HepG2 (cell line): ENCODE results near the gene MTFR1L. TPM values are rescaled to one million over a fixed set of nuclear protein-coding genes. Genes with fewer than 3 reads are reported as not detected.

Source experiments
- FOXM1 ChIP-seq: sonication (generic); formaldehyde crosslinking; IDR thresholded peaks from 2 replicates; pipeline ENCODE4 v1.5.0; 2020; ENCODE audit warnings: missing genetic modification reagents
- KLF6 ChIP-seq: IDR thresholded peaks from 2 replicates; pipeline ENCODE4 v1.8.0; 2016; ENCODE audit warnings: missing biosample characterization, missing genetic modification reagents
- NCOA1 ChIP-seq: sonication (generic); formaldehyde crosslinking; IDR thresholded peaks from 2 replicates; pipeline ENCODE4 v1.9.0; 2021; ENCODE audit warnings: missing genetic modification reagents
- PAF1 ChIP-seq: IDR thresholded peaks from 2 replicates; pipeline ENCODE4 v1.6.1; 2016; ENCODE audit warnings: missing genetic modification reagents, missing compliant biosample characterization
- TBP ChIP-seq: sonication (generic); formaldehyde crosslinking; IDR thresholded peaks from 2 replicates; pipeline ENCODE4 v1.5.0; 2020; ENCODE audit warnings: missing genetic modification reagents
- TGIF2 ChIP-seq: IDR thresholded peaks from 2 replicates; pipeline ENCODE4 v1.6.1; 2016; ENCODE audit warnings: control low read depth, missing compliant biosample characterization
- TP53 ChIP-seq: sonication (generic); formaldehyde crosslinking; conservative IDR thresholded peaks from 2 replicates; pipeline ENCODE4 v1.4.0; 2020; ENCODE audit warnings: missing genetic modification reagents
- YY1 ChIP-seq: IDR thresholded peaks from 2 replicates; pipeline ENCODE4 v1.6.1; 2011; ENCODE audit warnings: low read length, low read depth, moderate library complexity, mild to moderate bottlenecking; ENCODE audit not compliant: insufficient read depth, insufficient replicate concordance
- ZNF317 ChIP-seq: sonication (generic); formaldehyde crosslinking; IDR thresholded peaks from 2 replicates; pipeline ENCODE4 v1.5.0; 2020; ENCODE audit warnings: mild to moderate bottlenecking, missing genetic modification reagents
- ZNF326 ChIP-seq: sonication (generic); formaldehyde crosslinking; IDR thresholded peaks from 2 replicates; pipeline ENCODE4 v1.4.0; 2020; ENCODE audit warnings: missing genetic modification reagents, borderline replicate concordance
- ZNF333 ChIP-seq: sonication (generic); formaldehyde crosslinking; IDR thresholded peaks from 2 replicates; pipeline ENCODE4 v1.4.0; 2020; ENCODE audit warnings: mild to moderate bottlenecking, missing genetic modification reagents, borderline replicate concordance
- ZNF430 ChIP-seq: sonication (generic); formaldehyde crosslinking; IDR thresholded peaks from 2 replicates; pipeline ENCODE4 v1.9.0; 2021; ENCODE audit warnings: mild to moderate bottlenecking, missing genetic modification reagents
- ZNF746 ChIP-seq: sonication (generic); formaldehyde crosslinking; IDR thresholded peaks from 2 replicates; pipeline ENCODE4 v1.8.0; 2022; ENCODE audit warnings: mild to moderate bottlenecking, missing genetic modification reagents
- polyA plus RNA-seq, 8 experiments: library from polyadenylated mRNA; depleted of rRNA in 3 of 8; stranded (reverse) in 7 of 8; unstranded in 1 of 8; fragments of >200 nt; fragmentation: Illumina TruSeq in 4 of 8; extraction: Trizol in 4 of 8; gene quantifications; 2 replicates each; pipeline versions ENCODE4 v1.2.1 to v1.2.3, GENCODE V29; 2011 to 2016; ENCODE audit warnings: low read depth in 4 of 8, missing spikeins in 1 of 8, mixed read lengths in 1 of 8; ENCODE audit not compliant: insufficient read depth in 1 of 8
- total RNA-seq, 5 experiments: library from RNA; depleted of rRNA; stranded (reverse); fragments of >200 nt; fragmentation: Illumina TruSeq; extraction: Trizol; gene quantifications; 2 replicates each; pipeline ENCODE4 v1.2.3, GENCODE V29; 2016; ENCODE audit warnings: low read depth in 1 of 5
- TF ChIP-seq, protein P1 (sequence below): sonication (generic); formaldehyde crosslinking; IDR thresholded peaks from 2 replicates; pipeline ENCODE4 v1.4.0; 2020; ENCODE audit warnings: missing genetic modification reagents, borderline replicate concordance
- TF ChIP-seq, protein P2 (sequence below), 2 experiments: fragments of 450-650 bp in 1 of 2; sonication (generic) in 1 of 2; formaldehyde crosslinking; IDR thresholded peaks; 2 replicates each; pipeline versions ENCODE4 v1.5.0 to v1.8.0; 2020 to 2022; ENCODE audit warnings: mild to moderate bottlenecking in 1 of 2, missing genetic modification reagents in 1 of 2
- TF ChIP-seq, protein P3 (sequence below): sonication (generic); formaldehyde crosslinking; IDR thresholded peaks from 2 replicates; pipeline ENCODE4 v1.4.0; 2020; ENCODE audit warnings: missing genetic modification reagents, borderline replicate concordance
- TF ChIP-seq, protein P4 (sequence below): sonication (generic); formaldehyde crosslinking; IDR thresholded peaks from 2 replicates; pipeline ENCODE4 v1.8.0; 2022; ENCODE audit warnings: mild to moderate bottlenecking, missing genetic modification reagents, moderate library complexity

Gene MTFR1L
- total and polyA plus RNA-seq, 2 of the 13 experiments (the other 11 are each of a cell fraction or from before 2014, with no cell fraction given), result 38.0 to 55.7 TPM

DNA sequence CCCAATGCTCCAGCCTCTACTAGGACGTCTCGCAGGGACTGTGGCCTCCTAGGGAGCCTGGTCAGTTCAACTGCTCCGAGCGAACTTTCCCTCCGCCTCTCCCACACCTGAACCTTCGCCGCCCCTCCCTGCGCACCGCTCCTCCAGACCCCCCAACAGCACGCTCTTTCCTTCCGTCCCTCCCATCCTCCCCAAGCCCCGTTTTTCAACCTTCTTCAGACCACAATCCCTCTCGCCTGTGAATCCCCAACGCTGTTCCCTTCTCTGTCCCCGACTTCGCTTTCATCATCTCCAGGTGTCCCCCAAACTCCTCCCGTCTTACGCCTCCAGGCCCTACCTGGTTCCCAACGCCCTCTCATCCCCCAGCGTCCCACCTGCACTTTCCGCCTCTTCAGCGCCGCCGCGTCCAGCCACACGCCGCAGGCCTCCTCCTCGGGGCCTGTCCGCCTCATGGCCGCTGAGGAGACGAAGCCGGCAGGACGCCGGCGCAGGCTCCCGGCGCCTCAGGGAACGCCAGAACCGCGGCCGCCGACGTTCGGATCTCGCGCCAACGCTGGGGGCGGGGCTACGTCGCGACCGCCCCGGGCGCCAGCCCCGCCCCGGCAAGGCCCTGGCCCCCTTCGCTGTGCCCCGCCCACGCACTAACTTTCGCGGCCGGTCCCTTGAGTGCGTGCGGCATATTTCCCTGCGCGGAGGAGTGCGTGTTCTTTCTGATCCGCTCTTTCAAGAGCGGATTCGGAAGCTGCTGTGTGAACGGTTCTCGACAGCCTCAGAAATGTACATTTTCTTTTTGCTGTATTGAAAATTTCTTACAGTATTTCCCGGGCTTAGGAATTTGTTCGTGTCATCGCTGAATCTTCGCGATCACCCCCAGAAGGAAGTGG lies 39.4 kb downstream of the MTFR1L start, which contains the start of gene AUNIP (continued):
- TF ChIP-seq TP53 (CRISPR knock-in tag) (peak; percentile 31; the same call in 1 of the 2 replicates), ZNF746 (CRISPR knock-in tag) (no peak), ZNF430 (CRISPR knock-in tag) (peak; percentile 88), TBP (0 out of 2 replicates have a peak, but pooled peaks have one; percentile 67), ZNF326 (CRISPR knock-in tag) (no peak), ZNF317 (CRISPR knock-in tag) (no peak), PAF1 (CRISPR knock-in tag) (no peak), NCOA1 (no peak), YY1 (peak; percentile 80), ZNF333 (CRISPR knock-in tag) (no peak), TGIF2 (CRISPR knock-in tag) (peak; percentile 87; the same call in 1 of the 2 replicates), KLF6 (CRISPR knock-in tag) (peak; percentile 34; the same call in 1 of the 2 replicates), FOXM1 (CRISPR knock-in tag) (peak; percentile 49; the same call in 1 of the 2 replicates)
- TF ChIP-seq, protein P1, sequence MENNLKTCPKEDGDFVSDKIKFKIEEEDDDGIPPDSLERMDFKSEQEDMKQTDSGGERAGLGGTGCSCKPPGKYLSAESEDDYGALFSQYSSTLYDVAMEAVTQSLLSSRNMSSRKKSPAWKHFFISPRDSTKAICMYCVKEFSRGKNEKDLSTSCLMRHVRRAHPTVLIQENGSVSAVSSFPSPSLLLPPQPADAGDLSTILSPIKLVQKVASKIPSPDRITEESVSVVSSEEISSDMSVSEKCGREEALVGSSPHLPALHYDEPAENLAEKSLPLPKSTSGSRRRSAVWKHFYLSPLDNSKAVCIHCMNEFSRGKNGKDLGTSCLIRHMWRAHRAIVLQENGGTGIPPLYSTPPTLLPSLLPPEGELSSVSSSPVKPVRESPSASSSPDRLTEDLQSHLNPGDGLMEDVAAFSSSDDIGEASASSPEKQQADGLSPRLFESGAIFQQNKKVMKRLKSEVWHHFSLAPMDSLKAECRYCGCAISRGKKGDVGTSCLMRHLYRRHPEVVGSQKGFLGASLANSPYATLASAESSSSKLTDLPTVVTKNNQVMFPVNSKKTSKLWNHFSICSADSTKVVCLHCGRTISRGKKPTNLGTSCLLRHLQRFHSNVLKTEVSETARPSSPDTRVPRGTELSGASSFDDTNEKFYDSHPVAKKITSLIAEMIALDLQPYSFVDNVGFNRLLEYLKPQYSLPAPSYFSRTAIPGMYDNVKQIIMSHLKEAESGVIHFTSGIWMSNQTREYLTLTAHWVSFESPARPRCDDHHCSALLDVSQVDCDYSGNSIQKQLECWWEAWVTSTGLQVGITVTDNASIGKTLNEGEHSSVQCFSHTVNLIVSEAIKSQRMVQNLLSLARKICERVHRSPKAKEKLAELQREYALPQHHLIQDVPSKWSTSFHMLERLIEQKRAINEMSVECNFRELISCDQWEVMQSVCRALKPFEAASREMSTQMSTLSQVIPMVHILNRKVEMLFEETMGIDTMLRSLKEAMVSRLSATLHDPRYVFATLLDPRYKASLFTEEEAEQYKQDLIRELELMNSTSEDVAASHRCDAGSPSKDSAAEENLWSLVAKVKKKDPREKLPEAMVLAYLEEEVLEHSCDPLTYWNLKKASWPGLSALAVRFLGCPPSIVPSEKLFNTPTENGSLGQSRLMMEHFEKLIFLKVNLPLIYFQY, result peak; percentile 27; the same call in 1 of the 2 replicates
- TF ChIP-seq, protein P2, sequence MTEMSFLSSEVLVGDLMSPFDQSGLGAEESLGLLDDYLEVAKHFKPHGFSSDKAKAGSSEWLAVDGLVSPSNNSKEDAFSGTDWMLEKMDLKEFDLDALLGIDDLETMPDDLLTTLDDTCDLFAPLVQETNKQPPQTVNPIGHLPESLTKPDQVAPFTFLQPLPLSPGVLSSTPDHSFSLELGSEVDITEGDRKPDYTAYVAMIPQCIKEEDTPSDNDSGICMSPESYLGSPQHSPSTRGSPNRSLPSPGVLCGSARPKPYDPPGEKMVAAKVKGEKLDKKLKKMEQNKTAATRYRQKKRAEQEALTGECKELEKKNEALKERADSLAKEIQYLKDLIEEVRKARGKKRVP (CRISPR knock-in tag; IDR thresholded peaks at IDR 0.05), result peak in 1 of 2 experiments; percentile 74; a peak in 2 of 4 replicates
- TF ChIP-seq, protein P3, sequence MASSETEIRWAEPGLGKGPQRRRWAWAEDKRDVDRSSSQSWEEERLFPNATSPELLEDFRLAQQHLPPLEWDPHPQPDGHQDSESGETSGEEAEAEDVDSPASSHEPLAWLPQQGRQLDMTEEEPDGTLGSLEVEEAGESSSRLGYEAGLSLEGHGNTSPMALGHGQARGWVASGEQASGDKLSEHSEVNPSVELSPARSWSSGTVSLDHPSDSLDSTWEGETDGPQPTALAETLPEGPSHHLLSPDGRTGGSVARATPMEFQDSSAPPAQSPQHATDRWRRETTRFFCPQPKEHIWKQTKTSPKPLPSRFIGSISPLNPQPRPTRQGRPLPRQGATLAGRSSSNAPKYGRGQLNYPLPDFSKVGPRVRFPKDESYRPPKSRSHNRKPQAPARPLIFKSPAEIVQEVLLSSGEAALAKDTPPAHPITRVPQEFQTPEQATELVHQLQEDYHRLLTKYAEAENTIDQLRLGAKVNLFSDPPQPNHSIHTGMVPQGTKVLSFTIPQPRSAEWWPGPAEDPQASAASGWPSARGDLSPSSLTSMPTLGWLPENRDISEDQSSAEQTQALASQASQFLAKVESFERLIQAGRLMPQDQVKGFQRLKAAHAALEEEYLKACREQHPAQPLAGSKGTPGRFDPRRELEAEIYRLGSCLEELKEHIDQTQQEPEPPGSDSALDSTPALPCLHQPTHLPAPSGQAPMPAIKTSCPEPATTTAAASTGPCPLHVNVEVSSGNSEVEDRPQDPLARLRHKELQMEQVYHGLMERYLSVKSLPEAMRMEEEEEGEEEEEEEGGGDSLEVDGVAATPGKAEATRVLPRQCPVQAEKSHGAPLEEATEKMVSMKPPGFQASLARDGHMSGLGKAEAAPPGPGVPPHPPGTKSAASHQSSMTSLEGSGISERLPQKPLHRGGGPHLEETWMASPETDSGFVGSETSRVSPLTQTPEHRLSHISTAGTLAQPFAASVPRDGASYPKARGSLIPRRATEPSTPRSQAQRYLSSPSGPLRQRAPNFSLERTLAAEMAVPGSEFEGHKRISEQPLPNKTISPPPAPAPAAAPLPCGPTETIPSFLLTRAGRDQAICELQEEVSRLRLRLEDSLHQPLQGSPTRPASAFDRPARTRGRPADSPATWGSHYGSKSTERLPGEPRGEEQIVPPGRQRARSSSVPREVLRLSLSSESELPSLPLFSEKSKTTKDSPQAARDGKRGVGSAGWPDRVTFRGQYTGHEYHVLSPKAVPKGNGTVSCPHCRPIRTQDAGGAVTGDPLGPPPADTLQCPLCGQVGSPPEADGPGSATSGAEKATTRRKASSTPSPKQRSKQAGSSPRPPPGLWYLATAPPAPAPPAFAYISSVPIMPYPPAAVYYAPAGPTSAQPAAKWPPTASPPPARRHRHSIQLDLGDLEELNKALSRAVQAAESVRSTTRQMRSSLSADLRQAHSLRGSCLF, result peak; percentile 32; the same call in 1 of the 2 replicates
- TF ChIP-seq, protein P4, sequence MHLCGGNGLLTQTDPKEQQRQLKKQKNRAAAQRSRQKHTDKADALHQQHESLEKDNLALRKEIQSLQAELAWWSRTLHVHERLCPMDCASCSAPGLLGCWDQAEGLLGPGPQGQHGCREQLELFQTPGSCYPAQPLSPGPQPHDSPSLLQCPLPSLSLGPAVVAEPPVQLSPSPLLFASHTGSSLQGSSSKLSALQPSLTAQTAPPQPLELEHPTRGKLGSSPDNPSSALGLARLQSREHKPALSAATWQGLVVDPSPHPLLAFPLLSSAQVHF (CRISPR knock-in tag), result peak; percentile 95
